T-helper 17 cell (primary cell): ENCODE measurements around the gene MTHFSD. TPM values are rescaled to one million over a fixed set of nuclear protein-coding genes. Genes with fewer than 3 reads are reported as not detected.

Experiments used
- ATAC-seq: fragments of 150-1000 bp; cut with Tn5 transposase; 2 replicates; pipeline ENCODE4 v1.10.0; 2021; ENCODE audit warnings: mild to moderate bottlenecking, moderate library complexity
- DNase-seq, 3 donors: peaks; one replicate each; pipeline versions ENCODE4 v3.0.0 to v3.0.0-alpha.2; 2020 to 2021
- H3K9me3 ChIP-seq: one replicate; pipeline ENCODE4 v1.7.0; 2013; ENCODE audit warnings: low read length, mild to moderate bottlenecking; ENCODE audit not compliant: control insufficient read depth, poor library complexity, severe bottlenecking
- H3K27ac Mint-ChIP-seq: one replicate; pipeline ENCODE4 v1.8.0; 2022; ENCODE audit warnings: mild to moderate bottlenecking, moderate library complexity, mixed read lengths
- H3K27me3 Mint-ChIP-seq: one replicate; pipeline ENCODE4 v1.8.0; 2022; ENCODE audit warnings: mixed read lengths
- H3K36me3 Mint-ChIP-seq: one replicate; pipeline ENCODE4 v1.8.0; 2022; ENCODE audit warnings: low read depth, mixed read lengths
- H3K4me1 Mint-ChIP-seq: one replicate; pipeline ENCODE4 v1.8.0; 2022; ENCODE audit warnings: mild to moderate bottlenecking, mixed read lengths
- H3K4me3 Mint-ChIP-seq: one replicate; pipeline ENCODE4 v1.8.0; 2022; ENCODE audit warnings: mild to moderate bottlenecking, moderate library complexity, mixed read lengths
- total RNA-seq, 4 donors: library from RNA in 2 of 4; stranded (reverse) in 2 of 4; gene quantifications; one replicate each; pipeline ENCODE4 v1.2.3 and lab custom pipeline; 2022 to 2026

Gene MTHFSD
- total RNA-seq, 2 donors from 2014 or later: 10.8 to 13.1 TPM

DNA sequence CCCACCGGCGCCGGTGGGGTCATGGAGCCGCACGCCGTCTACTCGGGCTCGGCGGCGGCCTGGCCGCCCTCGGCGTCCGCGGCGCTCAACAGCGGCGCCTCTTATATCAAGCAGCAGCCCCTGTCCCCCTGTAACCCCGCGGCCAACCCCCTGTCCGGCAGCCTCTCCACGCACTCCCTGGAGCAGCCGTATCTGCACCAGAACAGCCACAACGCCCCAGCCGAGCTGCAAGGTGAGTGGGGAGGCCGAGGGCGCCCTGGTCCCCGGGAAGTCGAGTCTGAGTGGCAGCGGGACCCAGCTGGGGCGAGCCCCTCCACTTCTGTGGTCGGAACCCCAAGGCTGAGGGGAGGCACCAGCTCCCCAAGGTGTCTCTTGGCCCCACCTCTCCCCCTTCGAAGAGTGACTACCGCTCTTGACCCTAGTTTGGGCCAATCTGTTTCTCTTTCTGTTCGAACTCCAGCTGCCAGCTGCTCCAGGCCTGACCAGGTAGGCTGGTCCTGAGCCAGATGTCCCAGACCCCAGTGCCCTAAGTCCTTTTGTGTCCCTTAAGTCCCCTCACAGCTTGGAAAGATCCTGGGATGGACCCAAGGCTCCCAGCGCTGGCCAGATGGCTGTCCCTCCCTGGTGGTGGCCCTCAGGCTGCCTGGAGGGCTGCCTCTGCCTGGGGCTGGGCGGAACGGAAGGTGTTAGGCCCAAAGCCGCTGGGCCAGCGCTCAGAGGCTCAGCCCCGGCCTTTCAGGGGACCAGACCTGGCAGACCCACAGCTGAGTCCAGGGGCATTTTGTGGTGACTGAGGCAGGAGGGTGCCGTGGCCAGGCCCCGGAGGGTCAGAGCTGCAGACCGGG lies 43.5 kb downstream of the MTHFSD start:
- no peak overlapping the region for H3K27ac Mint-ChIP-seq
- peaks cover 68% of the 10 kb centered on the region for H3K27me3 Mint-ChIP-seq
- H3K36me3 Mint-ChIP-seq: no peaks in the 10 kb centered on the region
- H3K9me3 ChIP-seq: no peaks in the 10 kb centered on the region
- peaks cover 20% of the 10 kb centered on the region for H3K4me1 Mint-ChIP-seq
- peak overlapping the region; percentile 79 for H3K4me3 Mint-ChIP-seq
- ATAC-seq (no peak), DNase-seq (no peak)

DNA sequence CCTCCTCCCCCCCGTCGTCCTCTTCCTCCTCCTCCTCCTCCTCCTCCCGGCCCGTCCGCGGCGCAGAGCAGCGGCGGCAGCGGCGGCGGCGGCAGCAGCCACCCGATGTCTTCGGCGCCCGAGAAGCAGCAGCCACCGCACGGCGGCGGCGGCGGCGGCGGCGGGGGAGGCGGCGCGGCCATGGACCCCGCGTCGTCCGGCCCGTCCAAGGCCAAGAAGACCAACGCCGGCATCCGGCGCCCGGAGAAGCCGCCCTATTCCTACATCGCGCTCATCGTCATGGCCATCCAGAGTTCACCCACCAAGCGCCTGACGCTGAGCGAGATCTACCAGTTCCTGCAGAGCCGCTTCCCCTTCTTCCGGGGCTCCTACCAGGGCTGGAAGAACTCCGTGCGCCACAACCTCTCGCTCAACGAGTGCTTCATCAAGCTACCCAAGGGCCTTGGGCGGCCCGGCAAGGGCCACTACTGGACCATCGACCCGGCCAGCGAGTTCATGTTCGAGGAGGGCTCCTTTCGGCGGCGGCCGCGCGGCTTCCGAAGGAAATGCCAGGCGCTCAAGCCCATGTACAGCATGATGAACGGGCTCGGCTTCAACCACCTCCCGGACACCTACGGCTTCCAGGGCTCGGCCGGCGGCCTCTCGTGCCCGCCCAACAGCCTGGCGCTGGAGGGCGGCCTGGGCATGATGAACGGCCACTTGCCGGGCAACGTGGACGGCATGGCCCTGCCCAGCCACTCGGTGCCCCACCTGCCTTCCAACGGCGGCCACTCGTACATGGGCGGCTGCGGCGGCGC lies 44.4 kb downstream of the MTHFSD start, which contains the start of gene FOXF1:
Gene FOXF1 (plus strand): TSS at position 63 of the 797 bp plus-strand sequence. CDS start 43 bp downstream, at position 106.
- DNase-seq: no peak
- Mint-ChIP-seq H3K36me3 (no peaks in the 10 kb centered on the region), H3K27ac (no peak within 1 kb of the TSS), H3K4me1 (peaks cover 23% of the 10 kb centered on the region), H3K4me3 (peak within 1 kb of the TSS; percentile 87), H3K27me3 (peaks cover 68% of the 10 kb centered on the region)
- no peaks in the 10 kb centered on the region for H3K9me3 ChIP-seq
- ATAC-seq: no peak

DNA sequence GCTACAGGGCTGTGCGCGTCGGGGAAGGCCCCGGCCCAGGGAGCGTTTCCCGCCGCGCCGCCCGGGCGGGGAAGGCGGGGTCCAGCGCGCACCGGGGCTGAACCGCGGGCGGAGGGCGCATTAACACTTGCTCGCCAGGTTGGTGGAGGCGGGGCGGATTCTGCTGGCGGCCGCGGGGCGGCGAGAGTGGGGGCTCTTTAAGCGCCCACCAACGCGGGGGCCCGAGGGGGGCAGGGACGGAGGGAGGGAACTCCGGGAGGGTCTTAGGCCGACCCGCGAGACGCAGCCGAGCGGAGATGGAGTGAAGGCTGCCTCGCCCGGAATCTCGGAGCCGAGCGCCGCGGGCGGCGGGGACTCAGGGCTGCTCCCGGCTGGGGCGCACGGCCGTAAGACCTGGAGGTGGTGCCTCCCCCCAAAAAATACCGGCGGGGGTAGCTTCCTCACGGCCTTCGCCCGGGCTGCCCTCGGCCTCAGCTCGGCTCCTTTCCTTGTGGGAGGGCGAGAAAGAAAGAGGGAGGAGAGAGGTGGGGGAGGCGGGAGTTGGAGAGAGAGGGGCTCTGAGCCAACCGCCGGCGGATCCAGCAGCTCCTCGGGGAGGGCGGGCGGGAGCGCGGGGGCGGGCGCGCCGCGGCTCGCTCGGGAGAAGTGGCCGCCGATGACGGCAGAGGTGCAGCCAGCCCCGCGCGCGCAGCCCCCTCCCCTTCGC lies 45.1 kb downstream of the MTHFSD start:
- H3K4me3 Mint-ChIP-seq: peak overlapping the region; percentile 83

DNA sequence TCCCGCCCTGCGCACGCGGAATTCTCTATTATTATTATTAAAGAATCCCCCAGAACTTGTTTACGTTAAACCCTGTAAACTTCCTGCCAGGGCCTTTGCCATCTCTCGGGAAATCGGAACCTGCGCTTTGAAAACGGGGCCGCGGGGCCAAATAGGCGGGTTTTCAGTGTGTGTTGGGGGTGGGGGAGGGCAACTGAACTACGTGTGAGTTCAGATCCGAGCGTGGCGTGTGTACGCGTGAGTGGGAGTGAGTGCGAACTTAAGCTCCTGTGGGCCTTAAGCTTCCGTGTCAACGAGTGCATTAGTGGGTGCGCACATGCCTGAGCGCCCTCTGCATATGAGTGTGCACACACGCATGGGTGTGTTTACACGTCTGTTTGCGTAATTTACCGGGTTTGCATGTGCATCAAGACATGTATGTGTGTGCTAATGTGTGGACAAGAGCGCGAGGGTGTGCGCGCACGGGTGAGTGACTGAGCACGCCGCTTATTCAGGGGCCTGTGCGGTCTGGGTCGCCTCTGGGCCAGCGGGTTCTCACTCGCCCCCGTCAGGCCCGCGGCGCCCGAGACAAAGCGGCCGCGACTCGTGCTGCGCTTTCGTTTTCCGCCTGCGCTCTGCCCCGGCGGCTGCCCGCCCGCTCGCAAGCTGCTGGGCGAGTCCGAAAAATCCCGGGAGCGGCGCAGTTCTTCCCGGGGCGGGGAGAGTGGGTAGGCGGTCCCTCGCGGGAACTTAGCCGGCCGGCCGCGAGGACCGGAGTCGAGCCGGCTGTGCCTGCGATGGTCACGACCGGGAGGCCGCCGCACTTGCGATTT lies 45.9 kb downstream of the MTHFSD start:
- Mint-ChIP-seq H3K27me3 (peaks cover 66% of the 10 kb centered on the region), H3K27ac (no peak overlapping the region), H3K4me1 (peaks cover 29% of the 10 kb centered on the region), H3K4me3 (peak overlapping the region; percentile 83), H3K36me3 (no peaks in the 10 kb centered on the region)
- no peaks in the 10 kb centered on the region for H3K9me3 ChIP-seq
- DNase-seq (no peak), ATAC-seq (peak; percentile 25)

More for the DNA sequence above, 45.1 kb downstream of the MTHFSD start:
- H3K27ac Mint-ChIP-seq: no peak overlapping the region
- ATAC-seq (no peak), DNase-seq (no peak)
- no peaks in the 10 kb centered on the region for H3K36me3 Mint-ChIP-seq
- H3K9me3 ChIP-seq: no peaks in the 10 kb centered on the region
- peaks cover 27% of the 10 kb centered on the region for H3K4me1 Mint-ChIP-seq
- peaks cover 66% of the 10 kb centered on the region for H3K27me3 Mint-ChIP-seq

- ATAC-seq (no peak), DNase-seq (no peak)
- Mint-ChIP-seq H3K27ac (peak overlapping the region; percentile 77), H3K4me1 (peaks cover 25% of the 10 kb centered on the region), H3K4me3 (peak overlapping the region; percentile 83), H3K36me3 (no peaks in the 10 kb centered on the region), H3K27me3 (peaks cover 67% of the 10 kb centered on the region)
- H3K9me3 ChIP-seq: no peaks in the 10 kb centered on the region
Observed at GRCh38 chr16:86508028-86508946, 46.7 kb downstream of the MTHFSD start.

GRCh38 chr16:86507173-86508027 lies 47.6 kb downstream of the MTHFSD start:
- Mint-ChIP-seq H3K27me3 (peaks cover 70% of the 10 kb centered on the region), H3K4me1 (peaks cover 25% of the 10 kb centered on the region), H3K27ac (peak overlapping the region; percentile 77), H3K4me3 (peak overlapping the region; percentile 83), H3K36me3 (peaks cover 3% of the 10 kb centered on the region)
- H3K9me3 ChIP-seq: no peaks in the 10 kb centered on the region
- no peak for DNase-seq
- no peak for ATAC-seq

- peak overlapping the region; percentile 33 for H3K4me3 Mint-ChIP-seq
- no peaks in the 10 kb centered on the region for H3K9me3 ChIP-seq
- peaks cover 72% of the 10 kb centered on the region for H3K27me3 Mint-ChIP-seq
- H3K36me3 Mint-ChIP-seq: peaks cover 5% of the 10 kb centered on the region
- peaks cover 24% of the 10 kb centered on the region for H3K4me1 Mint-ChIP-seq
- no peak for ATAC-seq
- no peak for DNase-seq
- H3K27ac Mint-ChIP-seq: no peak overlapping the region
Observed at GRCh38 chr16:86505899-86506864, 48.9 kb downstream of the MTHFSD start.

DNA sequence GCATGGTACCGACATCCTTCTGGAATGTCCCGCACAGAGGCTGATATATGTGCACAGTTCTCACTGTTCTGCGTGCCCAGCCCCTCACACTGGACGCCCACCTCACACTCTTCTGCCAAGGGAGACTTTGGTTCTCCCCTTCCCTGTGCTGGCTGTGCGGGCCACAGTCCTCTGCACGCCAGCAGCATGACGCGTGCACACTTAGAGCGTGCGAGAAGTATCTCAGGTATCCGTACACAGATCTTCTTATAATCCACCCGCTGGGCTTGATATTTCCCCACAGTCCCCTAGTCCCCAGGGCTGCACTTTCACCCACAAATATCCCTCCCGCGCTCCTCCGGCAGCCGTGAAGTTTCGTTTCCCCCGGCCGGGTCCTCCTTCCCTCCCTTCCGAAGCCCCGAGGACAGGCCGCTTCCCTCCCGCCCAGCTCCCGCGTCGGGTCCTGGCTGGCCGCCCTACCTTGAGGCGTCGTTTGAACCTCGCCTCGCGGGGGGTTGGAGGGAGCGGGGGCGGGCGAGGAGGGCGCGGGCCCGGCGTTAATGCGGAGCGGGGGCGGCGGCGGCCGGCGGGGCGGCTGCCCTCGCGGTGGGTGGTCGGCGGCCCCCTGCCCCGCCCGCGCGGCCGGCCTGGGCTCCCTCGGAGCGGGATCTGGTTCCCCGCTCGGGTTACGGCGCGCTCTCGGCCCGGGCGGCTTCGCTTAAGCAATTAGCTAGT lies 49.7 kb downstream of the MTHFSD start:
- no peaks in the 10 kb centered on the region for H3K9me3 ChIP-seq
- Mint-ChIP-seq H3K36me3 (peaks cover 5% of the 10 kb centered on the region), H3K27me3 (peaks cover 81% of the 10 kb centered on the region), H3K27ac (no peak overlapping the region), H3K4me1 (peaks cover 24% of the 10 kb centered on the region), H3K4me3 (peak overlapping the region; percentile 67)
- no peak for DNase-seq
- ATAC-seq: no peak

DNA sequence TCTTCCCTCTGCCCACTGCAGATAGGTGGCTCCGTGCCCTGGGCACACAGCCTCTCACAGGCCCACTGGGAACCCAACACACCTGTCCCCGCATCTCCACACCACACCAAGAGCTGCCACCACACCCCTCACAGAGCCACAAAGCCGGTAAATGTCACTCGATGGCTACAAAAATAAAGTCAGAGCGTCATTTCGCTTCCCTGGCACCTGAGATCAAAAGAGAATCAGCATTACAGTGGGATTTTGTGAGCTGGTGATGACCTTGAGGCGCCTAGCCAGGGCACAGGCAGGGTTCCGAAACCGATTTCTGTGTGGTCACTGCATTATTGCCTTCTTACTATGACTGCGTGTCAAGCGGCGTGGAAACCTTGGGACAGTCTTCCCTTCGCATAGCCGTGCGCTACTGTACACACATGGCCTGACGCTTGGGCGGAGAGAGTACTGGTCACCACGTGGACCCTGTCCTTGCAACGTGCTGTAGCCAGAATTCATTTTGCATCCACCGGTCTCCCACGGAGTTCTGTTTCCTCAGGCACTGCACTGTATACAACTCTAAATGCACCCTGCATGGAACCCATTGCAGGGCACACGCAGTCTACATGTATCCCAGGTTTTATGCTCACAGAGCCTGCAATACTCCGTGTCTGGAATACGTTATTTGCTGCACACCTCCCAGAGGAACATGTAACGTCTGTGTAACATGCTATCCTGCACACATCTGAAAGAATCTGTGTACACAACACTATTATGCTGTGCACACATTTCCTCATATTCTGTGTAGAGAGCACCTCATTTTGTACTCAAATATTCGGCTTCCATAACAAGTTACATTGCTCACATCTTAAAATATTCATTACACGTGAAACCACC lies 50.5 kb downstream of the MTHFSD start:
- DNase-seq (no peak), ATAC-seq (no peak)
- Mint-ChIP-seq H3K36me3 (peaks cover 5% of the 10 kb centered on the region), H3K27me3 (peaks cover 89% of the 10 kb centered on the region), H3K27ac (no peak overlapping the region), H3K4me3 (peak overlapping the region; percentile 67), H3K4me1 (peaks cover 24% of the 10 kb centered on the region)
- no peaks in the 10 kb centered on the region for H3K9me3 ChIP-seq
